Endodermal cell (in vitro differentiated cells): ENCODE data around the gene MCF2L2. TPM values are rescaled to one million over a fixed set of nuclear protein-coding genes. Genes with fewer than 3 reads are reported as not detected.

Source experiments
- DNase-seq: peaks from one replicate; pipeline ENCODE4 v3.0.0-alpha.2; 2017
- H3K27ac ChIP-seq: 2 replicates; pipeline ENCODE4 v1.5.1; 2013; ENCODE audit warnings: mild to moderate bottlenecking, low read depth, low read length, moderate library complexity
- H3K27me3 ChIP-seq: 2 replicates; pipeline ENCODE4 v1.6.1; 2013; ENCODE audit warnings: mild to moderate bottlenecking, low read length, moderate library complexity; ENCODE audit not compliant: insufficient read depth, control insufficient read depth, poor library complexity, severe bottlenecking
- H3K36me3 ChIP-seq: 2 replicates; pipeline ENCODE4 v1.7.0; 2013; ENCODE audit warnings: mild to moderate bottlenecking, low read length, moderate library complexity; ENCODE audit not compliant: control insufficient read depth, insufficient read depth
- H3K4me1 ChIP-seq: one replicate; pipeline ENCODE4 v1.7.0; 2013; ENCODE audit warnings: low read length; ENCODE audit not compliant: control insufficient read depth, insufficient read depth
- H3K4me3 ChIP-seq: 2 replicates; pipeline ENCODE4 v1.5.1; 2013; ENCODE audit warnings: mild to moderate bottlenecking, low read length, moderate library complexity
- H3K9ac ChIP-seq: 2 replicates; pipeline ENCODE4 v1.6.1; 2013; ENCODE audit warnings: mild to moderate bottlenecking, low read length, moderate library complexity; ENCODE audit not compliant: poor library complexity, severe bottlenecking; ENCODE audit errors: extremely low read depth
- H3K9me3 ChIP-seq: 2 replicates; pipeline ENCODE4 v1.6.1; 2013; ENCODE audit warnings: mild to moderate bottlenecking, low read length, moderate library complexity; ENCODE audit not compliant: control insufficient read depth
- H3K27ac Mint-ChIP-seq: 2 replicates; pipeline ENCODE4 v1.8.0; 2020; ENCODE audit warnings: mixed read lengths
- H3K27me3 Mint-ChIP-seq: 2 replicates; pipeline ENCODE4 v1.8.0; 2021; ENCODE audit warnings: mild to moderate bottlenecking, mixed read lengths; ENCODE audit not compliant: insufficient read depth
- H3K36me3 Mint-ChIP-seq: 2 replicates; pipeline ENCODE4 v1.8.0; 2020; ENCODE audit warnings: low read depth, mixed read lengths
- H3K4me1 Mint-ChIP-seq: 2 replicates; pipeline ENCODE4 v1.8.0; 2020; ENCODE audit warnings: mixed read lengths
- H3K4me3 Mint-ChIP-seq: 2 replicates; pipeline ENCODE4 v1.8.0; 2020; ENCODE audit warnings: mild to moderate bottlenecking, moderate library complexity, mixed read lengths
- H3K9me3 Mint-ChIP-seq: 2 replicates; pipeline ENCODE4 v1.8.0; 2020; ENCODE audit warnings: mild to moderate bottlenecking, mixed read lengths
- WGBS, 2 experiments: methylation state at CpG; one replicate each; pipeline versions ENCODE4 v1.1.5 to v1.1.7; 2013; ENCODE audit warnings: missing lambda C conversion rate in 2 of 2, mixed read lengths in 1 of 2; ENCODE audit not compliant: insufficient coverage in 1 of 2, insufficient read length in 1 of 2; 5-methylcytosine and 5-hydroxymethylcytosine counted together
- total RNA-seq, 2 donors: library from RNA; stranded (reverse); fragmentation: NEBNext Ultra II Directional in 1 of 2; extraction: Animal tissue kit (Norgen Biotek cat#: 25700) in 1 of 2; gene quantifications; 2 replicates in 1 of 2; 3 replicates in 1 of 2; pipeline ENCODE4 v1.2.1, GENCODE V29; 2021
- TF ChIP-seq, protein P1 (sequence below): fragments of 200-600 bp; sonication (generic); conservative IDR thresholded peaks from 2 replicates; pipeline ENCODE4 v1.5.0; 2021; ENCODE audit warnings: antibody characterized with exemption, mild to moderate bottlenecking

The MCF2L2 gene
- total RNA-seq, 2 donors from 2014 or later, result 72.6 to 86.5 TPM

DNA sequence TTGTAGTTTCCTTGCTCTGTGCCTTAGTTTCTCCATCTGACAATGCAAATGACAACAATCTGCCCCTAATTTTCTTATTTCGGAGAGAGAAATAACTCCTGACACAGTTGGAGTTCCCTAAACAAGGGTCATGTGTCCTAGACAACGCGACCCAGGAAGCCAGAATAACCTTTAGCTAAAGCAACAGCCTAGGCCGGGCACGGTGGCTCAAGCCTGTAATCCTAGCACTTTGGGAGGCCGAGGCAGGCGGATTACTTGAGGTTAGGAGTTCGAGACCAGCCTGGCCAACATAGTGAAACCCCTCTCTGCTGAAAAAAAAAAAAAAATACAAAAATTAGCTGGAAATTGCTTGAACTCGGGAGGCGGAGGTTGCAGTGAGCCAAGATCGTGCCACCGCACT, 49.9 kb downstream of the MCF2L2 start:
- Histone ChIP-seq H3K36me3 (peaks cover 94% of the 10 kb centered on the region), H3K9me3 (no peaks in the 10 kb centered on the region), H3K4me3 (no peak overlapping the region), H3K9ac (no peak overlapping the region), H3K27me3 (no peaks in the 10 kb centered on the region), H3K4me1 (peaks cover 4% of the 10 kb centered on the region), H3K27ac (no peak overlapping the region)
- no peaks in the 10 kb centered on the region for H3K27me3 Mint-ChIP-seq
- TF ChIP-seq, protein P1, sequence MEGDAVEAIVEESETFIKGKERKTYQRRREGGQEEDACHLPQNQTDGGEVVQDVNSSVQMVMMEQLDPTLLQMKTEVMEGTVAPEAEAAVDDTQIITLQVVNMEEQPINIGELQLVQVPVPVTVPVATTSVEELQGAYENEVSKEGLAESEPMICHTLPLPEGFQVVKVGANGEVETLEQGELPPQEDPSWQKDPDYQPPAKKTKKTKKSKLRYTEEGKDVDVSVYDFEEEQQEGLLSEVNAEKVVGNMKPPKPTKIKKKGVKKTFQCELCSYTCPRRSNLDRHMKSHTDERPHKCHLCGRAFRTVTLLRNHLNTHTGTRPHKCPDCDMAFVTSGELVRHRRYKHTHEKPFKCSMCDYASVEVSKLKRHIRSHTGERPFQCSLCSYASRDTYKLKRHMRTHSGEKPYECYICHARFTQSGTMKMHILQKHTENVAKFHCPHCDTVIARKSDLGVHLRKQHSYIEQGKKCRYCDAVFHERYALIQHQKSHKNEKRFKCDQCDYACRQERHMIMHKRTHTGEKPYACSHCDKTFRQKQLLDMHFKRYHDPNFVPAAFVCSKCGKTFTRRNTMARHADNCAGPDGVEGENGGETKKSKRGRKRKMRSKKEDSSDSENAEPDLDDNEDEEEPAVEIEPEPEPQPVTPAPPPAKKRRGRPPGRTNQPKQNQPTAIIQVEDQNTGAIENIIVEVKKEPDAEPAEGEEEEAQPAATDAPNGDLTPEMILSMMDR, result no peak
- no peaks in the 10 kb centered on the region for H3K9me3 Mint-ChIP-seq
- peaks cover 6% of the 10 kb centered on the region for H3K4me1 Mint-ChIP-seq
- no peak overlapping the region for H3K4me3 Mint-ChIP-seq
- H3K36me3 Mint-ChIP-seq, result peaks cover 47% of the 10 kb centered on the region
- no peak for DNase-seq
- H3K27ac Mint-ChIP-seq, result no peak overlapping the region
- WGBS, 2 experiments, result 96 to 99% methylated on average over 10 to 12 of the region's 12 CpGs

DNA sequence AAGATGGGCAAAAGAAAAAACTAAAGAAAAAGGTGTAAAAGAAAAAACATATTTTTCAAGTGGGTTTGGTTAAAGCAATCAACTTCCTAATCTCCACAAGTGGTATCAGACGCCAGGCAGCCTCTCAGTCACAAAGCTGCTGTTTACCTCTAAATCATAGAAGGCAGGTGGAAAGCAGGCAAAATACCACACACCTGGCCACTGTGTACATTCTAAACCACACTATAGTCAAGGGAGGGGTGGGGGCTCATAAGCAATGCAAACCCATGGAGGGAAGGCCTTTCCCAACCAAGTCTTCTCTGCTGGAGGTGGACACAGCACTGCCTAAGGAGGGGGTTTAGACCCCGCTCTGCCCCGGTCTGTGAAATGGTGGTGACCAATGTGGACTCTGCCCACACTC, 50.4 kb downstream of the MCF2L2 start:
- H3K36me3 Mint-ChIP-seq, result peaks cover 50% of the 10 kb centered on the region
- DNase-seq, result no peak
- TF ChIP-seq, protein P1, result no peak
- peaks cover 4% of the 10 kb centered on the region for H3K4me1 ChIP-seq
- H3K4me3 ChIP-seq, result no peak overlapping the region
- peaks cover 96% of the 10 kb centered on the region for H3K36me3 ChIP-seq
- H3K4me3 Mint-ChIP-seq, result no peak overlapping the region
- H3K9me3 ChIP-seq, result no peaks in the 10 kb centered on the region
- peaks cover 6% of the 10 kb centered on the region for H3K4me1 Mint-ChIP-seq
- H3K27me3 ChIP-seq, result no peaks in the 10 kb centered on the region
- peak overlapping the region; percentile 11 for H3K27ac Mint-ChIP-seq
- no peaks in the 10 kb centered on the region for H3K27me3 Mint-ChIP-seq
- H3K27ac ChIP-seq, result no peak overlapping the region
- no peak overlapping the region for H3K9ac ChIP-seq
- H3K9me3 Mint-ChIP-seq, result no peaks in the 10 kb centered on the region
- 95% methylated on average over 3 of the region's 3 CpGs; no CpG with 5 or more reads in 1 of the 2 experiments for WGBS, 2 experiments

DNA sequence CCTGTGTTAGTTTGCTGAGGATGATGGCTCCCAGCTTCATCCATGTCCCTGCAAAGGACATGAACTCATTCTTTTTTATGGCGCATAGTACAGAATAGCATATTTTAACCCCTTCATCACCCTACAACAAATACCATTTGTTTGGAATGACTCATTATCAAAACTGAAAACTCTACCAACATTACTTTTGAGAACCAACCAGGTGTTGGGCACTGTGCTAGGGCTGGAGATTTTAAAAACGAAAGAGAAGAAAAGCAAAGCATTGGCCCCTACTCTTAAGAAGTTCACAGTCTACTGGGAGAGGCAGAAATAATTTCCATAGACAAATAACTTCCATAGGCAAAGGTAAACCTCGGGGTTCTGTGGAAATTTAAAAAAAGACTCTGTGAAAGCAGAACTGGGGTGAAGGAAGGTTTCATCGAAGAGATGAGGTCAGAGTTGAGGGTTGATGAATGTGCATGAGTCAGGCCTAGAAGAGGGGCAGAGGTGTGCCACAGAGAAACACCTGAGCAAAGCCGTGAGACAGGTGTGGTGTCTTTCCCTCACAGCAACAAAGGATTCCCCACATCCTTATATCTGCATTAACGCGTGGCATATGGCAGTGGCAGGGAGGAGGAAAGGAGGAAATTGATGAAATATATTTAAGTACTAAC, 51.0 kb downstream of the MCF2L2 start:
- peak overlapping the region; percentile 11 for H3K27ac Mint-ChIP-seq
- peaks cover 6% of the 10 kb centered on the region for H3K4me1 Mint-ChIP-seq
- H3K9me3 Mint-ChIP-seq, result no peaks in the 10 kb centered on the region

More for the DNA sequence above, 51.0 kb downstream of the MCF2L2 start:
- Histone ChIP-seq H3K27me3 (no peaks in the 10 kb centered on the region), H3K9me3 (no peaks in the 10 kb centered on the region), H3K27ac (no peak overlapping the region), H3K36me3 (peaks cover 96% of the 10 kb centered on the region), H3K4me1 (peaks cover 4% of the 10 kb centered on the region), H3K4me3 (no peak overlapping the region), H3K9ac (no peak overlapping the region)
- Mint-ChIP-seq H3K4me3 (no peak overlapping the region), H3K36me3 (peaks cover 53% of the 10 kb centered on the region), H3K27me3 (no peaks in the 10 kb centered on the region)
- TF ChIP-seq, protein P1, result no peak
- no peak for DNase-seq
- WGBS, 2 experiments, result 80 to 92% methylated on average over 4 to 5 of the region's 7 CpGs
